Left cardiac atrium (tissue), 4 donors: ENCODE results near the gene SKAP1. TPM values are rescaled to one million over a fixed set of nuclear protein-coding genes. Genes with fewer than 3 reads are reported as not detected.

Source experiments
- ATAC-seq, 2 donors: fragments of 200-7000 bp; cut with Tn5 transposase; one replicate each; pipeline ENCODE4 v1.9.1; 2020; ENCODE audit warnings: mild to moderate bottlenecking in 2 of 2, moderate library complexity in 2 of 2
- DNase-seq: peaks from one replicate; pipeline ENCODE4 v3.0.0-alpha.2; 2020
- intact Hi-C, 2 donors: fragments of 100-400 bp; cut with DNase I; formaldehyde crosslinking; loops; one replicate each; pipeline versions ENCODE4 v1.14.1 to v1.15.1; 2022 to 2023
- long read RNA-seq: library from polyadenylated mRNA; unstranded; transcript quantifications from one replicate; pipeline ENCODE4 v2.0.0, GENCODE V29; 2021
- total RNA-seq, 2 donors: library from RNA; stranded (reverse); fragmentation: NEBNext Ultra II Directional; extraction: Animal tissue kit (Norgen Biotek cat#: 25700); gene quantifications; one replicate each; pipeline ENCODE4 v1.2.1, GENCODE V29; 2021
- donor health status: DM: no; HTN: yes; CAD: no.
- donor health status: DM: no; HTN: yes; CAD: no; lungs with severe emphysema.
- donor health status: DM: yes; HTN: yes; CAD: no.
- donor health status: Dilated cardiomyopathy.

Gene SKAP1
- under 1 TPM; 0.31 to 0.88 TPM for total RNA-seq
- long read RNA-seq: 0 reads

- DNase-seq (no peak), ATAC-seq (peak; percentile 40 to 73)
- intact Hi-C loops: no loop called here
These were observed at the start of gene SKAP1 for GRCh38 chr17:48429638-48430586. SKAP1 (minus strand) TSS chr17:48430214.

- intact Hi-C loops: no loop called here
- no peak for ATAC-seq
- no peak for DNase-seq
These were observed 49.0 kb upstream of the SKAP1 start for GRCh38 chr17:48479014-48479402.

GRCh38 chr17:48478224-48479013 lies 48.4 kb upstream of the SKAP1 start:
- intact Hi-C loops: no loop called here
- DNase-seq (no peak), ATAC-seq (no peak)

- DNase-seq (no peak), ATAC-seq (no peak)
- intact Hi-C loops: no loop called here
These were observed 47.2 kb upstream of the SKAP1 start for GRCh38 chr17:48477221-48477620.

- intact Hi-C loops: no loop called here
These were observed 42.6 kb upstream of the SKAP1 start for GRCh38 chr17:48472411-48473281.

GRCh38 chr17:48471817-48472410 lies 41.9 kb upstream of the SKAP1 start:
- intact Hi-C loops: no loop called here
- ATAC-seq: no peak
- no peak for DNase-seq

More at GRCh38 chr17:48472411-48473281, 42.6 kb upstream of the SKAP1 start:
- ATAC-seq (no peak), DNase-seq (no peak)

GRCh38 chr17:48470388-48471034 lies 40.5 kb upstream of the SKAP1 start:
- ATAC-seq: no peak
- intact Hi-C loops: no loop called here
- no peak for DNase-seq

- intact Hi-C loops: no loop called here
- ATAC-seq: no peak
- DNase-seq: no peak
These were observed 39.2 kb upstream of the SKAP1 start for GRCh38 chr17:48469227-48469626.

GRCh38 chr17:48468299-48468698 lies 38.3 kb upstream of the SKAP1 start:
- ATAC-seq (no peak), DNase-seq (no peak)
- intact Hi-C loops: no loop called here

GRCh38 chr17:48465884-48466283 lies 35.9 kb upstream of the SKAP1 start:
- no peak for ATAC-seq
- intact Hi-C loops: no loop called here
- no peak for DNase-seq

- DNase-seq: no peak
- no peak for ATAC-seq
- intact Hi-C loops: no loop called here
These were observed 33.5 kb upstream of the SKAP1 start for GRCh38 chr17:48463526-48463925.

- intact Hi-C loops: no loop called here
- ATAC-seq: no peak
- no peak for DNase-seq
These were observed 32.9 kb upstream of the SKAP1 start for GRCh38 chr17:48462946-48463345.

GRCh38 chr17:48460052-48460451 lies 30.0 kb upstream of the SKAP1 start:
- ATAC-seq: no peak
- DNase-seq: no peak
- intact Hi-C loops: no loop called here

- intact Hi-C loops: loop anchor here in 1 of 2 donors (5.0 kb wide), 1 partner anchor 202 kb away; no protein-coding TSS in a partner anchor
- ATAC-seq (no peak), DNase-seq (no peak)
These were observed 29.2 kb upstream of the SKAP1 start for GRCh38 chr17:48459070-48459844.

- peak; percentile 79 to 86 for ATAC-seq
- DNase-seq: peak; percentile 56
- intact Hi-C loops: loop anchor here in 1 of 2 donors (5.0 kb wide), 1 partner anchor 200 kb away; no protein-coding TSS in a partner anchor
These were observed 27.2 kb upstream of the SKAP1 start for GRCh38 chr17:48457080-48457836.

- no peak for DNase-seq
- intact Hi-C loops: loop anchor here in 1 of 2 donors (5.0 kb wide), 1 partner anchor 199 kb away; no protein-coding TSS in a partner anchor
- ATAC-seq: no peak
These were observed 26.6 kb upstream of the SKAP1 start for GRCh38 chr17:48456589-48456988.

GRCh38 chr17:48455791-48456190 lies 25.8 kb upstream of the SKAP1 start:
- intact Hi-C loops: loop anchor here in 1 of 2 donors (5.0 kb wide), 1 partner anchor 198 kb away; no protein-coding TSS in a partner anchor
- ATAC-seq (no peak), DNase-seq (no peak)
